ENCODE data around the gene RABGAP1.

RABGAP1 gene

GRCh38 chr9:123083680-123084079, 142.9 kb downstream of the RABGAP1 start:
- DNase-seq (ENCODE audit: low read depth in 2 of 2): no peak

GRCh38 chr9:123084256-123084655, 143.4 kb downstream of the RABGAP1 start:
- no peak for DNase-seq (ENCODE audit: low read depth in 2 of 2)

GRCh38 chr9:123085916-123086315, 145.1 kb downstream of the RABGAP1 start:
- DNase-seq (ENCODE audit: low read depth in 2 of 2): no peak

GRCh38 chr9:123087359-123087888, 146.6 kb downstream of the RABGAP1 start:
- DNase-seq (ENCODE audit: low read depth in 2 of 2): no peak

- DNase-seq (ENCODE audit: low read depth in 2 of 2): no peak
These were observed 148.2 kb downstream of the RABGAP1 start for GRCh38 chr9:123089040-123089439.

GRCh38 chr9:123089790-123090189, 149.0 kb downstream of the RABGAP1 start:
- DNase-seq (ENCODE audit: low read depth in 2 of 2): no peak

- no peak for DNase-seq (ENCODE audit: low read depth in 2 of 2)
These were observed 149.5 kb downstream of the RABGAP1 start for GRCh38 chr9:123090198-123090896.

- no peak for DNase-seq (ENCODE audit: low read depth in 2 of 2)
These were observed 150.1 kb downstream of the RABGAP1 start for GRCh38 chr9:123090956-123091355.

- no peak for DNase-seq (ENCODE audit: low read depth in 2 of 2)
These were observed 150.6 kb downstream of the RABGAP1 start for GRCh38 chr9:123091459-123091858.

GRCh38 chr9:123093141-123093540, 152.3 kb downstream of the RABGAP1 start:
- DNase-seq (ENCODE audit: low read depth in 2 of 2): no peak

- DNase-seq (ENCODE audit: low read depth in 2 of 2): no peak
These were observed 156.2 kb downstream of the RABGAP1 start for GRCh38 chr9:123096987-123097386.

- no peak for DNase-seq (ENCODE audit: low read depth in 2 of 2)
These were observed 156.7 kb downstream of the RABGAP1 start for GRCh38 chr9:123097430-123098095.

GRCh38 chr9:123098096-123098459, 157.3 kb downstream of the RABGAP1 start:
- DNase-seq (ENCODE audit: low read depth in 2 of 2): no peak

GRCh38 chr9:123099042-123099441, 158.2 kb downstream of the RABGAP1 start:
- no peak for DNase-seq (ENCODE audit: low read depth in 2 of 2)

GRCh38 chr9:123099548-123099947, 158.7 kb downstream of the RABGAP1 start:
- no peak for DNase-seq (ENCODE audit: low read depth in 2 of 2)

- DNase-seq (ENCODE audit: low read depth in 2 of 2): no peak
These were observed 161.7 kb downstream of the RABGAP1 start for GRCh38 chr9:123102375-123103113.

- no peak for DNase-seq (ENCODE audit: low read depth in 2 of 2)
These were observed 164.0 kb downstream of the RABGAP1 start for GRCh38 chr9:123104807-123105206.

GRCh38 chr9:123105490-123105889, 164.7 kb downstream of the RABGAP1 start:
- no peak for DNase-seq (ENCODE audit: low read depth in 2 of 2)

- no peak for DNase-seq (ENCODE audit: low read depth in 2 of 2)
These were observed 166.9 kb downstream of the RABGAP1 start for GRCh38 chr9:123107639-123108285.

- no peak for DNase-seq (ENCODE audit: low read depth in 2 of 2)
These were observed 168.2 kb downstream of the RABGAP1 start for GRCh38 chr9:123108976-123109375.

- no peak for DNase-seq (ENCODE audit: low read depth in 2 of 2)
These were observed 168.9 kb downstream of the RABGAP1 start for GRCh38 chr9:123109540-123110279.

All from stimulated activated CD8-positive, alpha-beta memory T cell treated with anti-CD3 and anti-CD28 coated beads, Interleukin-15, amount 100 ng/mL, for 48 hours (primary cell).